Bronchial epithelial cell (primary cell): ENCODE data around the gene FAM124A. TPM values are rescaled to one million over a fixed set of nuclear protein-coding genes. Genes with fewer than 3 reads are reported as not detected.

Source experiments
- DNase-seq: peaks from one replicate; pipeline ENCODE4 v3.0.0-alpha.2; 2010; ENCODE audit warnings: low read depth
- FAIRE-seq: peaks from 2 replicates; lab custom pipeline; 2011; peaks lifted over from hg19 to GRCh38; lab: Jason Lieb, UNC
- H3K27me3 ChIP-seq: 2 replicates; pipeline ENCODE4 v1.5.1; 2011; ENCODE audit warnings: low read length; ENCODE audit not compliant: control insufficient read depth, insufficient read depth
- H3K36me3 ChIP-seq: 2 replicates; pipeline ENCODE4 v1.5.1; 2011; ENCODE audit warnings: low read length; ENCODE audit not compliant: control insufficient read depth, insufficient read depth
- H3K4me3 ChIP-seq: 2 replicates; pipeline ENCODE4 v1.5.1; 2011; ENCODE audit warnings: mild to moderate bottlenecking, low read depth, low read length, control low read depth
- total RNA-seq: library from RNA; depleted of rRNA; stranded (reverse); fragments of >200 nt; gene quantifications from 2 replicates; pipeline ENCODE4 v1.2.1, GENCODE V29; 2014
- TF ChIP-seq, protein P1 (sequence below): IDR thresholded peaks from 2 replicates; pipeline ENCODE4 v1.5.1; 2011; ENCODE audit warnings: mild to moderate bottlenecking, moderate library complexity, low read length, control low read depth, inconsistent platforms; ENCODE audit not compliant: insufficient read depth, severe bottlenecking

FAM124A gene
- total RNA-seq, 1 donor from 2014 or later: not detected

DNA sequence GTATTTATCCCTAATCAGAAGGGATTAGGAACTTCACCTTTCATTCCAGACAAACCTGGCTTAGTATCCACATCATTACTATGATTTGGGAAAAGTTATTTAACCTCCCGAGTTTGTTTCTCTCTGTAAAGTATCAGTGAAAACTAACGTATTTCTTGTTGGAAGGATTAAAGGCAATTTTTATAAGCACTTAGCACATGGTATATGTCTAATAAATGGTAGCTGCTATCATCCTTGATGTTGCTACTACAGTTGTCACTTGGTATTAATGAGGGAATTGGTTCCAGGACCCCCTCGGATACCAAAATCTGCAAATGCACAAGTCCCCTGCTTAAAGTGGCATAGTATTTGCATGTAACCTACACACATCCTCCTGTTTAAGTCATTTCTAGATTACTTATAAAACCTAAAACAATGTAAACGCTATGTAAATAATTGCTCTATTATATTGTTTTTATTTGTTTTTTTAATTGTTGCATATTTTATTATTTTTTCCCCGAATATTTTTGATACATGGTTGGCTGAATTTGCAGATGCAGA is 42.7 kb upstream of the FAM124A start:
- H3K4me3 ChIP-seq: no peak overlapping the region
- H3K36me3 ChIP-seq: no peaks in the 10 kb centered on the region
- TF ChIP-seq, protein P1, sequence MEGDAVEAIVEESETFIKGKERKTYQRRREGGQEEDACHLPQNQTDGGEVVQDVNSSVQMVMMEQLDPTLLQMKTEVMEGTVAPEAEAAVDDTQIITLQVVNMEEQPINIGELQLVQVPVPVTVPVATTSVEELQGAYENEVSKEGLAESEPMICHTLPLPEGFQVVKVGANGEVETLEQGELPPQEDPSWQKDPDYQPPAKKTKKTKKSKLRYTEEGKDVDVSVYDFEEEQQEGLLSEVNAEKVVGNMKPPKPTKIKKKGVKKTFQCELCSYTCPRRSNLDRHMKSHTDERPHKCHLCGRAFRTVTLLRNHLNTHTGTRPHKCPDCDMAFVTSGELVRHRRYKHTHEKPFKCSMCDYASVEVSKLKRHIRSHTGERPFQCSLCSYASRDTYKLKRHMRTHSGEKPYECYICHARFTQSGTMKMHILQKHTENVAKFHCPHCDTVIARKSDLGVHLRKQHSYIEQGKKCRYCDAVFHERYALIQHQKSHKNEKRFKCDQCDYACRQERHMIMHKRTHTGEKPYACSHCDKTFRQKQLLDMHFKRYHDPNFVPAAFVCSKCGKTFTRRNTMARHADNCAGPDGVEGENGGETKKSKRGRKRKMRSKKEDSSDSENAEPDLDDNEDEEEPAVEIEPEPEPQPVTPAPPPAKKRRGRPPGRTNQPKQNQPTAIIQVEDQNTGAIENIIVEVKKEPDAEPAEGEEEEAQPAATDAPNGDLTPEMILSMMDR: no peak
- no peak for DNase-seq
- FAIRE-seq: no peak
- H3K27me3 ChIP-seq: peaks cover 4% of the 10 kb centered on the region

DNA sequence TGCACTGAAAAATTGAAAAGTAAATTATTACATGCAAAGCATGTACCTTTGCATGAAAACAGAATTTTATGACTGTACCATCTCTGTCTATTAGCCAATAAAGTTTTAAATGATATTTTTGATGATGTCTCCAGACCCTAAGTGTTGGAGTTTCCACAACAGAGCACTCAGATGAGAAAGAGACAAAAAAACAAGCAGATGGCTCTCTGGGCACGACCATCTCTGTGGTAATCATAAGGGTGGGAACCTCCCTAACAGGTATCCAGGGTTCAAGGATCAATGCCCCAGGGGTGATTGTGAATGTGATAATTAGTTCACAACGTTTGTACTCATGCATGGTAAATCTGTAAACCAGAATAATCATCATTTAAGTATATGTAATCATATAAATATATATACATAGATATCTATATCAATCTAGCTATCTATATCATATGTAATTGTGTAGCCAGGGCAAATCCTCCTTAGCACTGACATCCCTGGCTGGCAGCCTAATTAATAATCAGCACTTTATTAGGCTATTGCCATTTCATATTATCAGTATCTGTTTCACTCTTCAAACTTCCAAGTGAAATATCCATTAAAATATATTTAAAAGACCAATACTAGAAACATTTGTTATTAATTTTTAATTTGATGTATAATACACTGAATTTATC is 41.2 kb upstream of the FAM124A start:
- no peak for FAIRE-seq

DNA sequence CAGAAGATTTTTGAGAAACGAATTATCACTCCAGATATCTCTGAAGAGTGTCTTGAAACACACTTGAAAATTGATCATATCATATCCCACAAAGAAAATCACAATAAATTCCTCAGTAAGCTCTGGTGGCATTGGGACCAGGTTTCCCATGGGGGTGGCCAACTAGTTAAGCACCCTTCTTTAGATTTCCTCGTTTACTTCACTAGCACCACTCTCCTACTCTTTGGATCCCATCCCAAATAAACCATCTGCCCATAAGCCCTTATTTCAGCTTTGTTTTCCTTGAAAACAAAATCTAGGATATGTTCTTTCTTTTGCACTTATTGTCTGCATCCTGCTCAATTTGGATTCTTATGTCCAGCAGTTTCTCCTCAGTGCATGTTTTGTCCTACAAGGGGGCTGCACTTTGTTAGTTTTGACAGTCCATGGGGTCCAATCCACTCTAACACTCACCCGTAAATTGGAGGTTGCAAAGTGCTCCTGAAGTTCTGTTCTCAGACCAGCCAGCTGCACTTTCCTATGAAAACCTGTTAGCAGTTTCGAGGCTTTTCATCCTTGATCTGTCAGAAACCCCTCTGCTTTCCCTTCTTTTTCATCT is 40.3 kb upstream of the FAM124A start:
- Histone ChIP-seq H3K27me3 (peaks cover 4% of the 10 kb centered on the region), H3K36me3 (no peaks in the 10 kb centered on the region), H3K4me3 (no peak overlapping the region)
- DNase-seq: no peak
- no peak for FAIRE-seq
- TF ChIP-seq, protein P1: no peak

More for the DNA sequence above, 41.2 kb upstream of the FAM124A start:
- DNase-seq: no peak
- TF ChIP-seq, protein P1: no peak
- Histone ChIP-seq H3K27me3 (peaks cover 4% of the 10 kb centered on the region), H3K4me3 (no peak overlapping the region), H3K36me3 (no peaks in the 10 kb centered on the region)

DNA sequence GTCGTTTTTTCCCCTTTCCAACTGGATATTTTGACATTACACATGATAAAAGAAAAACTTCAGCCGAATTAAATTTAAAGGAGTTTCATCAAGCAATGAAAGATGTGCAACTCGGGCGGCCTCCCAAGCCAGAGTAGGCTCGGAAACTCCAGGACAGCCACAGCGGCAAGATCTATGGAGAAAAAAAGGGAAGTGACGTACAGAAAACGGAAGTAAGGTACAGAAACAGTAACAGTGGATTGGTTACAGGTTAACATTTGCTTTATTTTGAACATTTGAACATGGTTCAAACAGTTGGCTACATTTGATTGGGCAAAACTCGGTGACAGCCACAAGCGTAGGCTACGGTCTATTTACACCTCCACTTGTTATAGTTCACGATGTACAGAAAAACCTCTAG is 30.5 kb upstream of the FAM124A start:
- DNase-seq: no peak
- FAIRE-seq: peak; percentile 23
- Histone ChIP-seq H3K4me3 (no peak overlapping the region), H3K36me3 (no peaks in the 10 kb centered on the region), H3K27me3 (no peaks in the 10 kb centered on the region)
- TF ChIP-seq, protein P1: no peak

DNA sequence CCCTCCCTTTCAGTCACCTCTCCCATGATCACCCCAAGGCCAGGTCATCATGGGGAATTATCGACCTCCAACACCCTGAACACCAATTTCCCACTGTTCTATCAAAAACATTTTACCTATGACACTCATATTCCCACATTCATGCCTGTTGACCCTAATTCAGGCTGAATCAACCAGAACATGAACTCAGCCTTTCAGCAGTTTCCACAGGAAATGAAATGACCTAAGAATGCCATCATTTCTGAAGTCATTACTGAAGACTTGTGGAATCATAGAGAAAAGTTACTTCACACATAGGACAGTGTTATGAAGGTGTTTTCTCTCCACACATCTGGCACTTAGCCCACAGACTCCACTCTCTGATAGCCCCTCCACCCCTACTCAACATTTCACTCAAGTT is 29.9 kb upstream of the FAM124A start:
- Histone ChIP-seq H3K36me3 (no peaks in the 10 kb centered on the region), H3K27me3 (no peaks in the 10 kb centered on the region), H3K4me3 (no peak overlapping the region)
- DNase-seq: peak; percentile 17
- TF ChIP-seq, protein P1: no peak
- FAIRE-seq: no peak

DNA sequence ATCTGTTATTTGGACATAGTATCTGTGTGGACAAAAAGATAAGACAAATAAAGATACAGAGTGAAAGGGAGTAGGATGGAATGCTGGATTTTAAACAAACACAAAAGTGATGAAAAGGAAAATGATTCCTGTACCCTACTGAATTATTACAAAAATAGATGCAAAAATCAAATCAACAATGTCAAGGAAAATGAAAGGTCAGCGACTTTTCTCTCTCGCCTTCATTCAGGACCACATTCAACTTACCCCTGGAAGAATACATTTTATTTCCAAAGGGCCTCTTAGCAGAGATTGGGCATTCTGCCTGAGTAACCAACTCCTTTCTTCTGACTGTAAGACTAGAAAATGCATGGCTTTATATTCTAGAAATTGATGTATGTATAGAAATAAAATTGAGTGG is 28.8 kb upstream of the FAM124A start:
- FAIRE-seq (no peak), DNase-seq (no peak)
- H3K27me3 ChIP-seq: no peaks in the 10 kb centered on the region
- no peaks in the 10 kb centered on the region for H3K36me3 ChIP-seq
- TF ChIP-seq, protein P1: no peak
- H3K4me3 ChIP-seq: no peak overlapping the region
